K562 (cell line): Measurements from ENCODE around the gene ZFAND3. TPM values are rescaled to one million over a fixed set of nuclear protein-coding genes. Genes with fewer than 3 reads are reported as not detected.

Experiments
- BMI1 ChIP-seq: fragments of 150-350 bp; IDR thresholded peaks from 2 replicates; pipeline ENCODE4 v1.6.1; 2014; ENCODE audit warnings: low read length
- EWSR1 ChIP-seq: fragments of 450-650 bp; IDR thresholded peaks from 2 replicates; pipeline ENCODE4 v1.6.1; 2018; ENCODE audit warnings: borderline replicate concordance, mild to moderate bottlenecking, low read depth, moderate library complexity; ENCODE audit not compliant: partially characterized antibody
- MCM2 ChIP-seq: fragments of 450-650 bp; IDR thresholded peaks from 2 replicates; pipeline ENCODE4 v1.6.1; 2017; ENCODE audit warnings: low read depth, mild to moderate bottlenecking
- RCOR1 ChIP-seq, 2 experiments: IDR thresholded peaks; 2 replicates each; pipeline ENCODE4 v1.6.1; 2012; ENCODE audit warnings: low read depth in 2 of 2, low read length in 2 of 2, borderline replicate concordance in 1 of 2, improper control_type of control experiment in 1 of 2
- RFX5 ChIP-seq: IDR thresholded peaks from 2 replicates; pipeline ENCODE4 v1.6.1; 2011; ENCODE audit warnings: low read depth, mild to moderate bottlenecking, improper control_type of control experiment, low read length
- SMARCC2 ChIP-seq: fragments of 450-650 bp; IDR thresholded peaks from 2 replicates; pipeline ENCODE4 v1.6.1; 2017; ENCODE audit warnings: antibody characterized with exemption, moderate library complexity, mild to moderate bottlenecking, low read depth
- ZKSCAN8 ChIP-seq: fragments of 200-800 bp; sonication (Bioruptor generic); IDR thresholded peaks from 2 replicates; pipeline ENCODE4 v1.6.1; 2016; ENCODE audit warnings: missing genetic modification characterization, missing compliant biosample characterization
- polyA plus RNA-seq, 8 experiments: library from polyadenylated mRNA; depleted of rRNA in 4 of 8; stranded (reverse) in 5 of 8; unstranded in 3 of 8; fragments of >200 nt; fragmentation: Nextera tagmentation in 2 of 8; fragmentation: Illumina TruSeq in 1 of 8; extraction: Ambion mirVana in 2 of 8; extraction: Trizol in 1 of 8; gene quantifications; 2 replicates each; pipeline versions ENCODE4 v1.2.1 to v1.2.3, GENCODE V29; 2011 to 2014; ENCODE audit warnings: inconsistent platforms in 1 of 8, missing spikeins in 1 of 8
- total RNA-seq, 7 experiments: library from RNA; depleted of rRNA in 6 of 7; stranded (reverse); fragments of >200 nt in 6 of 7; fragmentation: Illumina TruSeq in 2 of 7; extraction: Trizol in 2 of 7; gene quantifications; 2 replicates each; pipeline versions ENCODE4 v1.2.1 to v1.2.3, GENCODE V29; 2011 to 2021; ENCODE audit warnings: low replicate concordance in 1 of 7
- TF ChIP-seq, protein P1 (sequence below): sonication (generic); formaldehyde crosslinking; IDR thresholded peaks from 2 replicates; pipeline ENCODE4 v1.8.0; 2022; ENCODE audit warnings: mild to moderate bottlenecking, missing genetic modification reagents
- TF ChIP-seq, protein P2 (sequence below): sonication (generic); formaldehyde crosslinking; IDR thresholded peaks from 2 replicates; pipeline ENCODE4 v1.8.0; 2022; ENCODE audit warnings: mild to moderate bottlenecking, missing genetic modification reagents, borderline replicate concordance
- TF ChIP-seq, protein P3 (sequence below): fragments of 200-800 bp; sonication (Bioruptor generic); IDR thresholded peaks from 2 replicates; pipeline ENCODE4 v1.6.1; 2017; ENCODE audit warnings: missing genetic modification characterization, missing compliant biosample characterization
- TF ChIP-seq, protein P4 (sequence below): fragments of 450-650 bp; IDR thresholded peaks from 2 replicates; pipeline ENCODE4 v1.6.1; 2016; ENCODE audit warnings: low read depth

Gene ZFAND3
- total and polyA plus RNA-seq, 9 of the 15 experiments (the other 6 are each of a cell fraction or from before 2014, with no cell fraction given) = 0.81 to 26.6 (median 11.8) TPM

DNA sequence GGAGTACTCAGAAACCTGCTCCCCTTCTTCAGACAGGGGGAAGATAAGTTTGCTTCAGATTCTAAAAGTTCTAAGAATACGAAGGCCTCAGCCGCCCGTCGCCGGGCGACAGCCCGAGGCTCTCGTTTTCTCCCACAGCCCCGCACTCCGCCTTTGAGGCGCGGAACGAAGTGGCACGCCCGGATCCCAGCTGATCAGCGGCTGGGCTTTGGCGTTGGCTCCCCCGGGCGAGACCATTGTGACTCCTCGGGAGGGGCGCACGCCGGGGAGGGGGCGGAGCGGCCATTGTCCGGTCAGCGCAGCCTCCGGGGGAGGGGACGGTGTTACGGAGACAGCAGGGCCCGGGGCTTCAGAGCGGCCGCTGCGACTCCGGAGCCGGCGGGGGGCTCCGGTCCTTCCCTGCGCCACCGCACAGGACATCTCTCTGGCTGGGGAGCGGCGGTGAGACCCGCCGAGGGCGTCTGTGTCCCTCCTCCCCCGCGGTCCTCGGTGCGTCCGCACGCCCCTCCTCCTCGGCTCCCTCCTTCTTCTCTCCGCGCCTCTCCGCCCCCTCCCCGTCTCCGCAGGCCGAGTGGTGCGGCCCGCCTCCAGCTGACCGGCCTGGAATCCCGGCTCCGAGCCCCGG is at the start of gene ZFAND3 (continued):
- TF ChIP-seq, protein P1, sequence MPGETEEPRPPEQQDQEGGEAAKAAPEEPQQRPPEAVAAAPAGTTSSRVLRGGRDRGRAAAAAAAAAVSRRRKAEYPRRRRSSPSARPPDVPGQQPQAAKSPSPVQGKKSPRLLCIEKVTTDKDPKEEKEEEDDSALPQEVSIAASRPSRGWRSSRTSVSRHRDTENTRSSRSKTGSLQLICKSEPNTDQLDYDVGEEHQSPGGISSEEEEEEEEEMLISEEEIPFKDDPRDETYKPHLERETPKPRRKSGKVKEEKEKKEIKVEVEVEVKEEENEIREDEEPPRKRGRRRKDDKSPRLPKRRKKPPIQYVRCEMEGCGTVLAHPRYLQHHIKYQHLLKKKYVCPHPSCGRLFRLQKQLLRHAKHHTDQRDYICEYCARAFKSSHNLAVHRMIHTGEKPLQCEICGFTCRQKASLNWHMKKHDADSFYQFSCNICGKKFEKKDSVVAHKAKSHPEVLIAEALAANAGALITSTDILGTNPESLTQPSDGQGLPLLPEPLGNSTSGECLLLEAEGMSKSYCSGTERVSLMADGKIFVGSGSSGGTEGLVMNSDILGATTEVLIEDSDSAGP = no peak
- TF ChIP-seq ZKSCAN8 = no peak
- TF ChIP-seq, protein P2, sequence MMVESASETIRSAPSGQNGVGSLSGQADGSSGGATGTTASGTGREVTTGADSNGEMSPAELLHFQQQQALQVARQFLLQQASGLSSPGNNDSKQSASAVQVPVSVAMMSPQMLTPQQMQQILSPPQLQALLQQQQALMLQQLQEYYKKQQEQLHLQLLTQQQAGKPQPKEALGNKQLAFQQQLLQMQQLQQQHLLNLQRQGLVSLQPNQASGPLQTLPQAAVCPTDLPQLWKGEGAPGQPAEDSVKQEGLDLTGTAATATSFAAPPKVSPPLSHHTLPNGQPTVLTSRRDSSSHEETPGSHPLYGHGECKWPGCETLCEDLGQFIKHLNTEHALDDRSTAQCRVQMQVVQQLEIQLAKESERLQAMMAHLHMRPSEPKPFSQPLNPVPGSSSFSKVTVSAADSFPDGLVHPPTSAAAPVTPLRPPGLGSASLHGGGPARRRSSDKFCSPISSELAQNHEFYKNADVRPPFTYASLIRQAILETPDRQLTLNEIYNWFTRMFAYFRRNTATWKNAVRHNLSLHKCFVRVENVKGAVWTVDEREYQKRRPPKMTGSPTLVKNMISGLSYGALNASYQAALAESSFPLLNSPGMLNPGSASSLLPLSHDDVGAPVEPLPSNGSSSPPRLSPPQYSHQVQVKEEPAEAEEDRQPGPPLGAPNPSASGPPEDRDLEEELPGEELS (CRISPR knock-in tag) = no peak
- TF ChIP-seq EWSR1 = no peak
- TF ChIP-seq SMARCC2 = no peak
- no peak for TF ChIP-seq RFX5
- no peak for TF ChIP-seq MCM2
- TF ChIP-seq, protein P3, sequence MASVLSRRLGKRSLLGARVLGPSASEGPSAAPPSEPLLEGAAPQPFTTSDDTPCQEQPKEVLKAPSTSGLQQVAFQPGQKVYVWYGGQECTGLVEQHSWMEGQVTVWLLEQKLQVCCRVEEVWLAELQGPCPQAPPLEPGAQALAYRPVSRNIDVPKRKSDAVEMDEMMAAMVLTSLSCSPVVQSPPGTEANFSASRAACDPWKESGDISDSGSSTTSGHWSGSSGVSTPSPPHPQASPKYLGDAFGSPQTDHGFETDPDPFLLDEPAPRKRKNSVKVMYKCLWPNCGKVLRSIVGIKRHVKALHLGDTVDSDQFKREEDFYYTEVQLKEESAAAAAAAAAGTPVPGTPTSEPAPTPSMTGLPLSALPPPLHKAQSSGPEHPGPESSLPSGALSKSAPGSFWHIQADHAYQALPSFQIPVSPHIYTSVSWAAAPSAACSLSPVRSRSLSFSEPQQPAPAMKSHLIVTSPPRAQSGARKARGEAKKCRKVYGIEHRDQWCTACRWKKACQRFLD (CRISPR knock-in tag) = no peak
- TF ChIP-seq, protein P4, sequence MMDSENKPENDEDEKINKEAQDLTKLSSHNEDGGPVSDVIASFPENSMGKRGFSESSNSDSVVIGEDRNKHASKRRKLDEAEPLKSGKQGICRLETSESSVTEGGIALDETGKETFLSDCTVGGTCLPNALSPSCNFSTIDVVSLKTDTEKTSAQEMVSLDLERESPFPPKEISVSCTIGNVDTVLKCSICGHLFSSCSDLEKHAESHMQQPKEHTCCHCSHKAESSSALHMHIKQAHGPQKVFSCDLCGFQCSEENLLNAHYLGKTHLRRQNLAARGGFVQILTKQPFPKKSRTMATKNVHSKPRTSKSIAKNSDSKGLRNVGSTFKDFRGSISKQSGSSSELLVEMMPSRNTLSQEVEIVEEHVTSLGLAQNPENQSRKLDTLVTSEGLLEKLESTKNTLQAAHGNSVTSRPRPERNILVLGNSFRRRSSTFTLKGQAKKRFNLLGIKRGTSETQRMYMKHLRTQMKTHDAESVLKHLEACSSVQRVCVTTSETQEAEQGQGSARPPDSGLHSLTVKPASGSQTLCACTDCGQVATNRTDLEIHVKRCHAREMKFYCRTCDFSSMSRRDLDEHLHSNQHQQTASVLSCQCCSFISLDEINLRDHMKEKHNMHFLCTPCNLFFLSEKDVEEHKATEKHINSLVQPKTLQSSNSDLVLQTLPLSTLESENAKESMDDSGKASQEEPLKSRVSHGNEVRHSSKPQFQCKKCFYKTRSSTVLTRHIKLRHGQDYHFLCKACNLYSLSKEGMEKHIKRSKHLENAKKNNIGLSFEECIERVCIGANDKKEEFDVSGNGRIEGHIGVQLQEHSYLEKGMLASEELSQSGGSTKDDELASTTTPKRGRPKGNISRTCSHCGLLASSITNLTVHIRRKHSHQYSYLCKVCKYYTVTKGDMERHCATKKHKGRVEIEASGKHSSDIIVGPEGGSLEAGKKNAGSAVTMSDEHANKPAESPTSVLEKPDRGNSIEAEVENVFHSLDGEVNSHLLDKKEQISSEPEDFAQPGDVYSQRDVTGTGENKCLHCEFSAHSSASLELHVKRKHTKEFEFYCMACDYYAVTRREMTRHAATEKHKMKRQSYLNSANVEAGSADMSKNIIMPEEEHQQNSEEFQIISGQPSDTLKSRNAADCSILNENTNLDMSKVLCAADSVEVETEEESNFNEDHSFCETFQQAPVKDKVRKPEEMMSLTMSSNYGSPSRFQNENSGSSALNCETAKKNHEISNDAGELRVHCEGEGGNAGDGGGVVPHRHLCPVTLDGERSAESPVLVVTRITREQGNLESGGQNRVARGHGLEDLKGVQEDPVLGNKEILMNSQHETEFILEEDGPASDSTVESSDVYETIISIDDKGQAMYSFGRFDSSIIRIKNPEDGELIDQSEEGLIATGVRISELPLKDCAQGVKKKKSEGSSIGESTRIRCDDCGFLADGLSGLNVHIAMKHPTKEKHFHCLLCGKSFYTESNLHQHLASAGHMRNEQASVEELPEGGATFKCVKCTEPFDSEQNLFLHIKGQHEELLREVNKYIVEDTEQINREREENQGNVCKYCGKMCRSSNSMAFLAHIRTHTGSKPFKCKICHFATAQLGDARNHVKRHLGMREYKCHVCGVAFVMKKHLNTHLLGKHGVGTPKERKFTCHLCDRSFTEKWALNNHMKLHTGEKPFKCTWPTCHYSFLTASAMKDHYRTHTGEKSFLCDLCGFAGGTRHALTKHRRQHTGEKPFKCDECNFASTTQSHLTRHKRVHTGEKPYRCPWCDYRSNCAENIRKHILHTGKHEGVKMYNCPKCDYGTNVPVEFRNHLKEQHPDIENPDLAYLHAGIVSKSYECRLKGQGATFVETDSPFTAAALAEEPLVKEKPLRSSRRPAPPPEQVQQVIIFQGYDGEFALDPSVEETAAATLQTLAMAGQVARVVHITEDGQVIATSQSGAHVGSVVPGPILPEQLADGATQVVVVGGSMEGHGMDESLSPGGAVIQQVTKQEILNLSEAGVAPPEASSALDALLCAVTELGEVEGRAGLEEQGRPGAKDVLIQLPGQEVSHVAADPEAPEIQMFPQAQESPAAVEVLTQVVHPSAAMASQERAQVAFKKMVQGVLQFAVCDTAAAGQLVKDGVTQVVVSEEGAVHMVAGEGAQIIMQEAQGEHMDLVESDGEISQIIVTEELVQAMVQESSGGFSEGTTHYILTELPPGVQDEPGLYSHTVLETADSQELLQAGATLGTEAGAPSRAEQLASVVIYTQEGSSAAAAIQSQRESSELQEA = no peak
- no peak for TF ChIP-seq BMI1
- TF ChIP-seq RCOR1 (IDR thresholded peaks at IDR 0.05; ENCODE audit: borderline replicate concordance in 1 of 2, low read depth in 2 of 2, low read length in 2 of 2) = peak in 1 of 2 experiments; percentile 18; a peak in 2 of 4 replicates
